Uterus (tissue), 2 donors: ENCODE measurements around the gene XRN2.

Source experiments
- CTCF ChIP-seq, 4 experiments: fragments of 200-600 bp in 2 of 4; fragments of 450-650 bp in 2 of 4; sonication (generic) in 2 of 4; IDR thresholded peaks; one replicate each; pipeline ENCODE4 v1.5.1; 2016 to 2019; ENCODE audit warnings: antibody characterized with exemption in 4 of 4, mild to moderate bottlenecking in 2 of 4, moderate library complexity in 1 of 4
- POLR2A ChIP-seq, 2 donors: fragments of 450-650 bp; IDR thresholded peaks; one replicate each; pipeline ENCODE4 v1.6.1; 2016; ENCODE audit warnings: antibody characterized with exemption in 2 of 2, mild to moderate bottlenecking in 1 of 2, moderate library complexity in 1 of 2

- TF ChIP-seq CTCF (IDR thresholded peaks at IDR 0.05) = no peak
- TF ChIP-seq POLR2A (IDR thresholded peaks at IDR 0.05) = no peak
Measured at GRCh38 chr20:21315138-21315537, 12.0 kb downstream of the XRN2 start.
